T-helper 2 cell (primary cell): ENCODE measurements around the gene ANO9.

Experiments used
- DNase-seq, 5 experiments: peaks; one replicate each; pipeline versions ENCODE4 v3.0.0 to v3.0.0-alpha.2; 2012 to 2022
- total RNA-seq, 2 donors: gene quantifications; one replicate each; lab custom pipeline; 2026; lab: John Stamatoyannopoulos, UW

ANO9 gene, protein sequence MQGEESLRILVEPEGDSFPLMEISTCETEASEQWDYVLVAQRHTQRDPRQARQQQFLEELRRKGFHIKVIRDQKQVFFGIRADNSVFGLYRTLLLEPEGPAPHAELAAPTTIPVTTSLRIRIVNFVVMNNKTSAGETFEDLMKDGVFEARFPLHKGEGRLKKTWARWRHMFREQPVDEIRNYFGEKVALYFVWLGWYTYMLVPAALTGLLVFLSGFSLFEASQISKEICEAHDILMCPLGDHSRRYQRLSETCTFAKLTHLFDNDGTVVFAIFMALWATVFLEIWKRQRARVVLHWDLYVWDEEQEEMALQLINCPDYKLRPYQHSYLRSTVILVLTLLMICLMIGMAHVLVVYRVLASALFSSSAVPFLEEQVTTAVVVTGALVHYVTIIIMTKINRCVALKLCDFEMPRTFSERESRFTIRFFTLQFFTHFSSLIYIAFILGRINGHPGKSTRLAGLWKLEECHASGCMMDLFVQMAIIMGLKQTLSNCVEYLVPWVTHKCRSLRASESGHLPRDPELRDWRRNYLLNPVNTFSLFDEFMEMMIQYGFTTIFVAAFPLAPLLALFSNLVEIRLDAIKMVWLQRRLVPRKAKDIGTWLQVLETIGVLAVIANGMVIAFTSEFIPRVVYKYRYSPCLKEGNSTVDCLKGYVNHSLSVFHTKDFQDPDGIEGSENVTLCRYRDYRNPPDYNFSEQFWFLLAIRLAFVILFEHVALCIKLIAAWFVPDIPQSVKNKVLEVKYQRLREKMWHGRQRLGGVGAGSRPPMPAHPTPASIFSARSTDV
- total RNA-seq = 195 to 207 reads per million in 2 donors

DNA sequence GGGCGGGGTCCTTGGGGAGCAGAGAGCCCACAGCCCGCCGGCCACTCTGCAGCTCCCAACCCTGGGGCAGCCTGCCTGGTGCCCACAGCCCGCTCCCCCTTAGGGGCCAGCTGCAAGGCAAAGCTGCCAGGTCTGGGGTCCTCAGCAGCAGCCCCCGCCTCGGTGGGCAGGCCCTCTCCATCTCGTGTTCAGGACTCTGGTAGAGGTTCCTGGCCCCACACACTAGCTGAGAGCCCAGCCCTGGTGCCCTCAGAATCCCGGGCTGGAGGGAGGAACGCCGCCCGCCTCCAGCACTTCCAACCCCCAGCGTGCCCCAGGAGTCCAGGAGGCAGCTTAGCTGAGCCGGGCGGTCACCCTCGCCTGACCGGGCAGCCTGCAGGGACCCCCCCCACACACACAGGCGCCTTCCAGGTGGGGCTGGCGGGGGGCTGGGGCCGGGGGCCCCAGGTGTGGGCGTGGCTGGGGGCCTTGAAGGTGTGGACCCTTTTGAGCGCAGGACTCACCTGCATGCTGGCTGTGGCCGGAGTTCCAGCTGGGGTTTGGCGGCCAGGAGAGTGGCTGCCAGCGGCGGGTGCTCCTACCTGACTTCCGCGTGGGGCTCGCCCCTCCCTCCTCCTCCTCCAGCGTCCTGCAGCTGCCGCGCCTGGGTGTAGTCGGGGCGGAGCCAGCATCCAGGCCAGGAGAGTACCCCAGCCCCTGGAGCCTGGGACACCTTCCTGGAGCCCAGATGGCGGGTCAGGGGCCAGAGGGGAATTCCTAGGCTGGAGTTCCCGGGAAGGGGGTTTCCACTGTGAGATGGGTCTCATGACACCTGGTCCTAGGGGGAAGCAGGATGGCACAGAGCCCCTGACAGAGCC lies at the start of gene ANO9:
Gene ANO9, minus strand, starts transcription at position 594 of the 857 bp plus-strand sequence. Its CDS starts 85 bp downstream, at position 509.
- DNase-seq = peak; percentile 38 to 81 (median 45)

DNA sequence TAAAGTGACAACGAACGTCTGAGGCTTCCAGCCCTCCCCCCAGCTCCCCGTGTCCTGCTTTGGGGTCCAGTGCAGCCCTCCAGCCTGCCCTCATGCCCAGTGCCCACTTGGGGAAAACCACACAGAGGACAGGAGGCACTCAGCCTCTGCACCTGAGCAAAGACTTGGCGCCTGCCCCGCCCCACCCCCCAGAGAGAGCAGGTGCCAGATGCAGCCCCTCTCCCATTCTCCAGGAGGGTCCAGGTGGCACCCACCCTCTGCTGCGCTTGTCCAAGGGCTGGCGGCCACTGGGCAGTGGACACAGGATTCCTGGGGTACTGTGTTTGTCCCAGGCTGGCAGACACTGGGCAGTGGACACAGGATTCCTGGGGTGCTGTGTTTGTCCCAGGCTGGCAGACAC lies 49.5 kb upstream of the ANO9 start:
- DNase-seq = no peak

DNA sequence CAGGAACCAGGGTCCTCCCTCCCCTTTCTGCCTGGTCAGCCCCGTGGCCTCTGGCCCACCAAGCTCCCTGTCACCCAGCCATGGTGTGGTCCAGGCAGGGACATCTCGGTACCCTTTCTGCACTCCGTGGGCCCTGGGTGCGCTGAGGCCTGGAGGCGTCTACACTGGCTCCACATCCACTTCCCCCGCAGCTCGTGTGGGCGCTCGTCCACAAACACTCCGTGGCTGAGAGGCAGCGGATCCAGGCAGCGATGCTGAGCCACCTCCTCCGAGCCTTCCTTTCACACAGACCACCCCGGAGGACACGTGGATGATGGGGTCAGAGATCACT lies 49.1 kb upstream of the ANO9 start:
- DNase-seq = no peak

DNA sequence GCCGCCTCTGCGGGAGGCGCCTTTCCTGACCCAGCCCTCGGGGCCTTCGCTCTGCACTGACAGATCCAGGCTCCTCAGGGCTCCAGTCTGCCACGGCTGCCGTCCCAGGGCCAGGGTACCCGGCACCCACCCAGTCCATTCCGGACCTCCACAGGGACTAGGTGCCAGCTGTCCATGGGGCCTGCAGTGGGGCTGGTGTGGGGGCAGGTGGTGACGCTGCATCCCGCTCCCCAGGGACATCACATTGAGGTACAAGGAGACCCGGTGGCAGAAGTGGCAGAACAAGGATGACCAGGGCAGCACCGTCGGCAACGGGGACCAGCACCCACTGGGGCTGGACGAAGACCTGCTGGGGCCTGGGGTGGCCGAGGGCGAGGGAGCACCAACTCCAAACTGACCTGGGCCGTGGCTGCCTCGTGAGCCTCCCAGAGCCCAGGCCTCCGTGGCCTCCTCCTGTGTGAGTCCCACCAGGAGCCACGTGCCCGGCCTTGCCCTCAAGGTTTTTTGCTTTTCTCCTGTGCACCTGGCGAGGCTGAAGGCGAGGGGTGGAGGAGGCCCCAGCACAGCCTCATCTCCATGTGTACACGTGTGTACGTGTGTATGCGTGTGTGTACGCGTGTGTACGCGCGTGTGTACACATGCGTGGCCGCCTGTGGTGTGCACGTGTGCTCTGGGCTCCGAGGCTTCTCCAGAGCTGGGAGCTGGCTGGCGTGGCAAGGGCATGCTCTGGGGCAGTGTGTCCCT lies 48.5 kb upstream of the ANO9 start:
- no peak for DNase-seq

DNA sequence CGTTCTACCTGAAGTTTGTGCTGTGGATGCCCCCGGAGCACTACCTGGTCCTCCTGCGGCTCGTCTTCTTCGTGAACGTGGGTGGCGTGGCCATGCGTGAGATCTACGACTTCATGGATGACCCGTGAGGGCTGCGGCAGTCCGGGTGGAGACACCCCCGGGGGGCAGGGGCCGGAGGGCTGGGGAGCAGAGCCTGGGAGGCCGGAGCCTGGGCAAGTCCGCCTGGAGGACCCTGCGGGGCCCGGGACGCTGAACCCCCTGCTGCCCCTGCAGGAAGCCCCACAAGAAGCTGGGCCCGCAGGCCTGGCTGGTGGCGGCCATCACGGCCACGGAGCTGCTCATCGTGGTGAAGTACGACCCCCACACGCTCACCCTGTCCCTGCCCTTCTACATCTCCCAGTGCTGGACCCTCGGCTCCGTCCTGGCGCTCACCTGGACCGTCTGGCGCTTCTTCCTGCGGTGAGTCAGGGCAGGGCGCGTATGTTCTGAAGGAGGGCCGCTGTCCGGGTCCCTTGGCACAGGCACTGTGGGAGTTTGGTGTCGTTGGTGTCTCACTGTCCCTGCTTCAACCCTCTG lies 47.9 kb upstream of the ANO9 start:
- no peak for DNase-seq

DNA sequence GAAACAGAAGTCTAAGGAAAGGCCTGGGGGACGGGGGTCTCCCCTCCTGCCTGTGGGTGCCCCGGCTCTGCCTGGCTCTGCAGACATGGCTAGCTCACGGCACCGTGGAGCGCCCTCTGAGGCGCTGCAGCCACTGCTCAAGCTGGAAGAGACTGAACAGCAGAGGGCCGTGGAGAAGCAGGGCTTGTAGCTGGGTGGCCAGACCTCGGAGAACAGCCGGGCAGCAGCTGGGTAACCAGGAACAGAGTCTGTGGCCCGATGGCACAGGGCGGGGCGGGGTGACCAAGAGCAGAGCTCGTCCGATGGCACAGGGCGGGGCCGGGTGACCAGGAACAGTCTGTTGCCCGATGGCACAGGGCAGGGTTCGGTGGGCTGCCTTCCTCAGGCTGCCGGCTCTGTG lies 47.2 kb upstream of the ANO9 start:
- no peak for DNase-seq

DNA sequence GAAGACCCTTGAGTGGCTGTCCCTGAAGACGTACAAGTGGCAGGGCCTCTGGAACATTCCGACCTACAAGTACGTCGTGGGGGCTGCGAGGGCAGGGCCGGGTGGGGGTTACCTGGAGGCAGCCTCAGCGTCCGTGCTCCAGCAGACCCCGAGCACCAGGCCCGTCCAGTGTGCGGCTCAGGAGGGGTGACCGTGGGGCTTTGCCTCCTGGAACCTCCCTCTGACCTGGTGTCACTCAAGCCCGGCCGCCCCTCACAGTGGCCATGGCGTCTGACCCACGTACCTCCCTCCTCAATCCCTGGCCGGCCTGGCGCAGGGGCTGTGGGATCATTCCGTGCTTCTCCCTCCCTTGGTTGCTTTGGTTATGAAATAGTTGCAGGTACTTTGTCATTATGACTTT lies 46.8 kb upstream of the ANO9 start:
- no peak for DNase-seq

DNA sequence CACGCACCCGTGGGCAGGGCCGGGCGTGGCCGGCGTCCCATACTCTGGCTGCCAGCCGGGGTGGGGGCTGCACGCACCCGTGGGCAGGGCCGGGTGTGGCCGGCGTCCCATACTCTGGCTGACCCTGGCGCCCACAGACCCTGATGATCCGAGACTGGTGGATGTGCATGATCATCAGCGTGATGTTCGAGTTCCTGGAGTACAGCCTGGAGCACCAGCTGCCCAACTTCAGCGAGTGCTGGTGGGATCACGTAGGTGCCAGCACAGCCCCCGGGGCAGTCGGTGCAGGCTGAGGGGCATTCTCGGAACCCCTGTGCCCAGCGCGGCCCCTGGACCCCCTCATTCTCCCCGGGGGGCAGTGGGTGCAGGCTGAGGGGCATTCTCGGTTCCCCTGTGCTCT lies 46.3 kb upstream of the ANO9 start:
- DNase-seq = no peak

DNA sequence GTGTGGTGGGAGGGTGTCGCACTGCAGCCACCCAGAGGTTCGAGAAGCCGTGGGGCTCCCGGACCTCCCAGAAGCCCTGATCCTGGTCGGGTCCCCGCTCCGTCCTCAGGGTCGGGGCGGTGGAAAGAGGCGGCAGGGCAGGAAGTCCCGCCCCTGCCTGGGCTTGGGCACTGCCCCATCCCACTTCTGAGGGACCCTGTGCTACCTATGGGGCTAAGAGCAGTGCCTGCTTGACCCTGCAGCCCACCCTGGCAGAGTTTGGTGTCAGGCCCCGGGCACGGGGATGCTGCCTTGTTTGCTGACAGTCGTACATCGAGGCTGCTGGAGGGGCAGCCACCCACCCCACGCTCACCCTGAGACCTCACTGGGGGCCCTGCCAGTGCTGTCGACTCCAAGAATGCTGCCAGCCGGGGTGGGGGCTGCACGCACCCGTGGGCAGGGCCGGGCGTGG lies 45.8 kb upstream of the ANO9 start:
- no peak for DNase-seq

DNA sequence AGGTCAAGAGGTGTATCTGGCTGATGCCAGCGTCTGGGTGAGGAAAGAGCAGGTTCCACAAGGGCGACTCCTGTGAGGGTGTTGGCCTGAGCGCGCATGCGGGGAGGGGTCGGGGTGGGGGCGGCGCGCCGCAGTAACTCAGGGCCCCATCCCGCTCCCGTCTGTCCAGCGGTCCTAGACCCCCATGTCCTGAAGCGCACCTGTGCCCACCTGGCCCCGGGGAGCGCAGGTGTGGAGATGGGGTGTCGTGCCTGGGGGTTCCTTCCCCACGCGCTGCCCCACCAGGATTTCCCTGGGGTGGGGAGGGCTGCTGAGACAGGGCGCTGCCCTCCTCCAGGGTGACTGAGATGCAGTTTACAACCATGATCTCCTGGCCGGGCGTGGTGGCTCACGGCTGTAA lies 44.4 kb upstream of the ANO9 start:
- no peak for DNase-seq

DNA sequence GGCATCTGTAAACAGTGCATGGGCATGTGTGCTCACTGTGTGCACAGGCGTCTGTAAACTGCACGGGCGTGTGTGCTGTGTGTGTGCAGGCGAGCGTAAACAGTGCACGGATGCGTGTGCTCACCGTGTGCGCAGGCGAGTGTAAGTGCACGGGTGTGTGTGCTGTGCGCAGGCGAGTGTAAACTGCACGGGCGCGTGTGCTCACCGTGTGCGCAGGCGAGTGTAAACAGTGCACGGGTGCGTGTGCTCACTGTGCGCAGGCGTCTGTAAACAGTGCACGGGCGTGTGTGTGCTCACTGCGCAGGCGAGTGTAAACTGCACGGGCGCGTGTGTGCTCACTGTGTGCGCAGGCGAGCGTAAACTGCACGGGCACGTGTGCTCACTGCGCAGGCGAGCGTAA lies 42.8 kb upstream of the ANO9 start:
- DNase-seq = no peak

DNA sequence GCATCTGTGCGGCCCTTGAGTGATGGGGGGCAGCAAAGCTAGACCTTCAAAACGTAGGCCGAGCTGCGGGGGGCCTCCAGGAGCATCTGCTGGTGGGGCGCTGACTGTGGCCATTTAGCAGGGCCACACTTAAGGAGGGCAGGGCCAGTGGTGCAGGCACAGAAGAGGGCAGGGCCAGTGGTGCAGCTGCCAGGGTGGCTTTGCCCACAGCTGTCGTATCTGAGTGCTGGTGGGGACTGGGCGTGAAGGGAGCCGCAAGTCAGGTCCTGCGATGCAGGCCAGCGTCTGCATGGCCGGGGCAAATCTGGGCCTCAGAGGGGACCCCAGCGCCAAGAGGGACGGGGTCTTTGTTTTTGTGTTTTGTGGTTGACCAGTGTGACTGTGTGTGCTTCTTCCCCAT lies 37.5 kb upstream of the ANO9 start:
- DNase-seq = no peak

DNA sequence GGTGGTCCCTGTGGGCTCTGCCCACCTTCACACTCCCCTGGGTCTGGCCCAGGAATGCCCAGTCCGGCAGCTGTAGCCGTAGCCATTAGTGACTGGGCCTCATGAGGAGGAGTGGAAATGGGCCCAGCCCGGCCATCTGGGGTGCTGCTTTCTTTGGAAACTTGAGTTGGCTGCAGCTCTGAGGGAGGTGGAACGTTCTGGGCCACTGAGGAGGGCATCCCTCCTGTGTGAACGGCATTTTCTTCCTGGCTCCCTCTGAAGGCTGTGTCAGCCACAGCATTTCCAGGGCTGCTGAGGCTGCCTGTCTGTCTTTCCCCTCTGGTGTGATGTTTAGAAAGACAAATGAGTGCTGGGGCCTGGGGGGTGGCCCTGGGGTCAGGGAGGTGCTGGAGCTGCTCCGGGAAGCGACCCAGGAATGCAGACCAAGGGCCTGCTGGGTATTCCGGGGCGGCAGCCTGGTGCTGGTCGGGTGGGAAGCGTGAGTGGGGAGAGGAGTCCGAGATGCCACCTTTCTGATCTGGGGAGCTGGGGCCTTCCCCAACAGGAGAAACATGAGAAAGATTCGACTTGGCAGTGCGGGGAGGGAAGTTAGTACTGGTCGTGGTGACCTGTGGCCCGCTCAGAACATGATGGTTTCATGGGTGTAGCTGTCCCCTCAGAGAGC lies 35.4 kb upstream of the ANO9 start:
- DNase-seq = no peak

DNA sequence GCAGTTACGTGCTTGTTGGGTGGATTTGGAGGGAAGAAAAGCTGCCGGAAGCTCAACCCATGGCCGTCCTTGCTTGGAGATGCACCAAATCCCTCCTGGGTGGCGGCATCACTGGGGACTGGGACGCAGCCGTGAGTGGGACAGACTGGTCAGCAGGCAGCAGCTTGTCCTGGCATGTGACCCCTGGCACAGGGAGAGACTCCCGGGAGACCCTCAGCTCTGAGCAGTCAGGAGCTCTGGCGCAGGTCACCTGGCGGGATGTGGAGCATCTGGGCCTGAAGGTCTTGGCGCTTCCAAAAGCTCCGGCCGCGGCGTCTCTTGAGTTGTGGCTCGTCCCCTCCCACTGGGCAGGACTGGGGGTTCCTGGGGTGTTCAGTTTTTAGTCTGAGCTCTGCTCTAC lies 34.6 kb upstream of the ANO9 start:
- no peak for DNase-seq

DNA sequence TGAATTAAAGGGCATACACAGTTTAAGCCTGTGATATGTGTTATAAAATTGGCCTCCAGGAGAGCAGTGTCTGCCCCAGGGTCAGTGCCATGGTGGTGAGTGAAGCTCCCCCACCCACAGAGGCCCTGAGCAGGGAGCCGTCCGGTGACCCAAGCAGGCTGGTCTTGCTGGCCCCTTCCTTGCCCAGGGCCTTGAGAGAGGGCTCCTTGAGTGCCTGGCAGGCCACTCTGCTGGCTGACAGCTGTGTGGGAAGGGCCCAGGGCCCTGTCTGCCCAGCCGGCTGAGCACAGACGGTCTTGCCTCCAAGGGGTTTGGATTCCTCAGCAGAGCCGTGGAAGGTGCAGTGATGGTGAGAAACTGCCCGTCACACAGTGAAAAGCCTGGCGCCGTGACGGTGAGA lies 34.1 kb upstream of the ANO9 start:
- no peak for DNase-seq

DNA sequence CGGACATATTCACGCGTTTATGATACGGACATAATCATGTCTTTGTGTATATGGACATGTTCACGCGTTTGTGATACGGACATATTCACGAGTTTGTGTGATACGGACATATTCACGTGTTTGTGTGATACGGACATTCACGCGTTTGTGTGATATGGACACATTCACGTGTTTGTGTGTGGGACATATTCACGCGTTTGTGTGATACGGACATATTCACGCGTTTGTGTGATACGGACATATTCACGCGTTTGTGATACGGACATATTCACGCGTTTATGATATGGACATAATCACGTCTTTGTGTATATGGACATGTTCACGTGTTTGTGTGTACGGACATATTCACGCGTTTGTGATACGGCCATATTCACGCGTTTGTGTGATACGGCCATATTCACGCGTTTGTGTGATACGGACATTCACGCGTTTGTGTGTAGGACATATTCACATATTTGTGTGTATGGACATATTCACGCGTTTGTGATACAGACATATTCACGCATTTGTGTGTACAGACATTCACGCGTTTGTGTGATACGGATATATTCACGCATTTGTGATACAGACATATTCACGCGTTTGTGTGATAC lies 33.2 kb upstream of the ANO9 start:
- DNase-seq = no peak

DNA sequence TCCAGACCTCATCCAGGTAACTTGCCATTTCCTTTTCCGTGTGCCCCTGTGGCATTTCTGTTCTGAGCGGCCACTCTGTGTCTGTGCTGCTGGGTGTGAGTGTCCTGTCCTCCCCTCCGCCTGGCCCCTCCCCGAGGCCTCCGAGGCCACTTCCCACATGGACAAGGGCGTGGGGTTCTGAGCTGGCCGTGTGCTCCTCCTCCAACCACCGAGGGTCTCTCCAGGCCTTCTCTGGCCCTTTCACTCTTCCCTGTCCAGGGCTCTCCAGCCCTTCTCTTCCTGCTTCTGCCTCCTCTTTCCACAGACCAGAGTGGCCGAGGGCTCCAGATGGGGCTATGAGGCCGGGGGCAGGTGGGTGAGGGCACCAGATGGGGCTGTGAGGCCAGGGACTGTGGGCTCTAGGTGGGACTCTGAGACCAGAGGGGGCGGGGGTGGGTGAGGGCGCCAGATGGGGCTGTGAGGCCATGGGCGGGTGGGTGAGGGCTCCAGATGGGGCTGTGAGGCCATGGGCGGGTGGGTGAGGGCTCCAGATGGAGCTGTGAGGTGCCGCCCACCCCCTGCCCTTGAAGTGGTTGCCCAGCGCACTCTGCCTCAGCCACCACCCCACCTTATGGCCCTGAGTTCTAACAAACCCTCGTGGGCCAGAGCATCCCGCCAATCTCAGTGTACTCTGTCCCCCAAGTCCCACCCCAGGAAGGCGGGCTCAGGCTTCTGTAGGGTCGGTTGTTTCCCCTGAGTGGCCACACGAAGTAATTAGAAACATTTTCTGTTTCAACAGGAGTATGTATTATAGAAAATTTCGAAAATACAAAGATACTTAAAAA lies 32.4 kb upstream of the ANO9 start:
- DNase-seq = no peak

DNA sequence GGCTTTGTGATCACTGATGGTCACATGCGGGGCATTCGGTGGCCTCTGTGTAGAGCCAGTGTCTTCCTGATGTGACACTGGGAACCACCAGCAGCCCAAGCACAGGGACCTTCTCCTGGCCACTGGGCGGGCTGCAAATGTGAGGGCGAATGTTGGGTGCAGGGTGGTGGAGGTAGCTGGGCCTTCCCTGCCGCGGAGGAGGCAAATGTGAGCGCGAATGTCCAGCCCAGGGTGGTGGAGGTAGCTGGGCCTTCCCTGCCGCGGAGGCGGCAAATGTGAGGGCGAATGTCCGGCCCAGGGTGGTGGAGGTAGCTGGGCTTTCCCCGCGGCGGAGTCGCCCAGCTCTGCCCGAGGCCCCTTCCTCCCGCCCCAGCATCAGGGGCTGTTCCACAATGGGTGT lies 31.6 kb upstream of the ANO9 start:
- DNase-seq = no peak

DNA sequence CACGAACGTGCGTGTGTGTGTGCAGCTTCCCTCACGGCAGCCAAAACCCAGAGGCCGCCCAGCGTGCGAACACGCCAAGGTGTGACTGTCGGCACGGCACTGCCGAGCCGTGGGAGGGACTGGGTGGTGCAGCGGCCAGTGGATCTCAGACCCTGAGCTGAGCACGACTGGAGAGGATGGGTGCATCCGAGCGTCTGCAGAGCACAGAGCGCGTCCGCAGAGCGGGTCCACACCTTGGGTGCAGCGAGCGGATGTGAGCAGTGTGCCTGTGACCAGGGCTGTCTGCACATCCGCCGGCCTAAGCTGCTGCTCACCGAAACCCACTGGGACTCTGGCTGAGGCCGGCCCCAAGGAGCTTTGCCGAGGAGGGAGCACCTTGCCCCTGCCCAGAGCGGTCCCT lies 31.0 kb upstream of the ANO9 start:
- no peak for DNase-seq

DNA sequence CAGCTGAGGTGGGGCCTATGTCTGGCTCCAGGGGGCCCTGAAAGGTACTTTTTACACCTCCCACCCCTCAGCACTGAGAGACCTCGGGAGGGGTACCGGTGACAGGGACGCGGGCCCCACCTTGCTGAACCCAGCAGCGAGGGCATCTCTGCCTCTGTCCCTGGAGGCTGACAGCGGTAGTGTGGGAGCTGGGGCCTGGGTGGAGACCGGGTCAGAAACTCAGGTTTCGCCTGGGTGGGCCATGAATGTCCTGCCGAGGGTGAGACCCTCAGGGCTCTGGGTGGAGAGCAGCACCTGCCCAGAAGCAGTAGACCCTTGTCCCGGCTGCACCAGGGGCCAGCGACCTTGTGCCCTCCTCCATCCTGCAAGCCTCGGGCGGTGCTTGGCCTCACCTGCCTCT lies 30.5 kb upstream of the ANO9 start:
- no peak for DNase-seq
